ENCODE data around the gene TMEM18. TPM values are rescaled to one million over a fixed set of nuclear protein-coding genes. Genes with fewer than 3 reads are reported as not detected.

Gene TMEM18
- polyA plus RNA-seq, 1 donor from 2014 or later: 58.6 TPM

DNA sequence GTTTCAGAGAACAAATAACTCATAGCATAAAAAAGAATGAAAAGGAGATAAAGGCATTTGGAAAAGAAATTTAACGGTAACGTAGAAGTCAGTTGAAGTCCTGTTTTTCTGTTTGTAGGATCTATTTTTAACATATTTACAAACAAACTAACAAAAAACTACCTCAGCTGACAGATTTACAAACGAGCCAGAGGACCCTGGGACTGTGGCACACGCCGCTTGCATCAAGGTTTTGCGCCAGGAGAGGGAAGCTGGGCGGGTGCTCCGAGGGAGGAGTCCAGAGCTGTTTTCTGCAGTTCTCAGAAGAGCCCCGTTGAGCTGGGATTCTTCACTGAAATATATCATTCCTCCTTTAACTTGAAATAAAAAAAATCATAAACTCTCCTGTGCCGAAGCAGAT, 13.6 kb upstream of the TMEM18 start:
- Histone ChIP-seq H3K27me3 (ENCODE audit: insufficient read depth, low read depth, low read length) (no peaks in the 10 kb centered on the region), H3K4me2 (ENCODE audit: low read length) (no peak overlapping the region), H3K36me3 (ENCODE audit: insufficient read depth, low read length) (no peaks in the 10 kb centered on the region), H3K4me3 (ENCODE audit: low read length) (no peak overlapping the region), H4K20me1 (ENCODE audit: insufficient read depth) (no peaks in the 10 kb centered on the region), H3K79me2 (replicated peaks; ENCODE audit: insufficient read depth, low read length) (no peaks in the 10 kb centered on the region), H2AFZ (ENCODE audit: low read depth, low read length) (no peak overlapping the region), H3K27ac (ENCODE audit: low read length) (no peak overlapping the region), H3K9me3 (ENCODE audit: low read length) (no peaks in the 10 kb centered on the region), H3K9me2 (ENCODE audit: insufficient read depth, low read length) (no peaks in the 10 kb centered on the region), H3K9ac (ENCODE audit: low read length) (no peak overlapping the region), H3F3A (ENCODE audit: insufficient read depth, low read length, poor library complexity, severe bottlenecking) (no peaks in the 10 kb centered on the region)
- TF ChIP-seq EZH2 (IDR thresholded peaks at IDR 0.05; ENCODE audit: borderline replicate concordance, insufficient read depth, low read length, poor library complexity, severe bottlenecking): no peak
- TF ChIP-seq TAF1 (IDR thresholded peaks at IDR 0.05; ENCODE audit: low read depth): no peak
- TF ChIP-seq RAD21 (conservative IDR thresholded peaks at IDR 0.05): no peak
- TF ChIP-seq, protein P1, sequence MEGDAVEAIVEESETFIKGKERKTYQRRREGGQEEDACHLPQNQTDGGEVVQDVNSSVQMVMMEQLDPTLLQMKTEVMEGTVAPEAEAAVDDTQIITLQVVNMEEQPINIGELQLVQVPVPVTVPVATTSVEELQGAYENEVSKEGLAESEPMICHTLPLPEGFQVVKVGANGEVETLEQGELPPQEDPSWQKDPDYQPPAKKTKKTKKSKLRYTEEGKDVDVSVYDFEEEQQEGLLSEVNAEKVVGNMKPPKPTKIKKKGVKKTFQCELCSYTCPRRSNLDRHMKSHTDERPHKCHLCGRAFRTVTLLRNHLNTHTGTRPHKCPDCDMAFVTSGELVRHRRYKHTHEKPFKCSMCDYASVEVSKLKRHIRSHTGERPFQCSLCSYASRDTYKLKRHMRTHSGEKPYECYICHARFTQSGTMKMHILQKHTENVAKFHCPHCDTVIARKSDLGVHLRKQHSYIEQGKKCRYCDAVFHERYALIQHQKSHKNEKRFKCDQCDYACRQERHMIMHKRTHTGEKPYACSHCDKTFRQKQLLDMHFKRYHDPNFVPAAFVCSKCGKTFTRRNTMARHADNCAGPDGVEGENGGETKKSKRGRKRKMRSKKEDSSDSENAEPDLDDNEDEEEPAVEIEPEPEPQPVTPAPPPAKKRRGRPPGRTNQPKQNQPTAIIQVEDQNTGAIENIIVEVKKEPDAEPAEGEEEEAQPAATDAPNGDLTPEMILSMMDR (IDR thresholded peaks at IDR 0.05; ENCODE audit: poor library complexity, severe bottlenecking): no peak
- TF ChIP-seq EP300 (conservative IDR thresholded peaks at IDR 0.05; ENCODE audit: poor library complexity, severe bottlenecking): no peak
- no peak for TF ChIP-seq POLR2AphosphoS5 (IDR thresholded peaks at IDR 0.05)
- TF ChIP-seq MXI1 (conservative IDR thresholded peaks at IDR 0.05; ENCODE audit: poor library complexity, severe bottlenecking): no peak
- TF ChIP-seq SMC3 (conservative IDR thresholded peaks at IDR 0.05; ENCODE audit: poor library complexity): no peak
- TF ChIP-seq, protein P2, sequence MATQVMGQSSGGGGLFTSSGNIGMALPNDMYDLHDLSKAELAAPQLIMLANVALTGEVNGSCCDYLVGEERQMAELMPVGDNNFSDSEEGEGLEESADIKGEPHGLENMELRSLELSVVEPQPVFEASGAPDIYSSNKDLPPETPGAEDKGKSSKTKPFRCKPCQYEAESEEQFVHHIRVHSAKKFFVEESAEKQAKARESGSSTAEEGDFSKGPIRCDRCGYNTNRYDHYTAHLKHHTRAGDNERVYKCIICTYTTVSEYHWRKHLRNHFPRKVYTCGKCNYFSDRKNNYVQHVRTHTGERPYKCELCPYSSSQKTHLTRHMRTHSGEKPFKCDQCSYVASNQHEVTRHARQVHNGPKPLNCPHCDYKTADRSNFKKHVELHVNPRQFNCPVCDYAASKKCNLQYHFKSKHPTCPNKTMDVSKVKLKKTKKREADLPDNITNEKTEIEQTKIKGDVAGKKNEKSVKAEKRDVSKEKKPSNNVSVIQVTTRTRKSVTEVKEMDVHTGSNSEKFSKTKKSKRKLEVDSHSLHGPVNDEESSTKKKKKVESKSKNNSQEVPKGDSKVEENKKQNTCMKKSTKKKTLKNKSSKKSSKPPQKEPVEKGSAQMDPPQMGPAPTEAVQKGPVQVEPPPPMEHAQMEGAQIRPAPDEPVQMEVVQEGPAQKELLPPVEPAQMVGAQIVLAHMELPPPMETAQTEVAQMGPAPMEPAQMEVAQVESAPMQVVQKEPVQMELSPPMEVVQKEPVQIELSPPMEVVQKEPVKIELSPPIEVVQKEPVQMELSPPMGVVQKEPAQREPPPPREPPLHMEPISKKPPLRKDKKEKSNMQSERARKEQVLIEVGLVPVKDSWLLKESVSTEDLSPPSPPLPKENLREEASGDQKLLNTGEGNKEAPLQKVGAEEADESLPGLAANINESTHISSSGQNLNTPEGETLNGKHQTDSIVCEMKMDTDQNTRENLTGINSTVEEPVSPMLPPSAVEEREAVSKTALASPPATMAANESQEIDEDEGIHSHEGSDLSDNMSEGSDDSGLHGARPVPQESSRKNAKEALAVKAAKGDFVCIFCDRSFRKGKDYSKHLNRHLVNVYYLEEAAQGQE (IDR thresholded peaks at IDR 0.05; ENCODE audit: borderline replicate concordance): no peak

DNA sequence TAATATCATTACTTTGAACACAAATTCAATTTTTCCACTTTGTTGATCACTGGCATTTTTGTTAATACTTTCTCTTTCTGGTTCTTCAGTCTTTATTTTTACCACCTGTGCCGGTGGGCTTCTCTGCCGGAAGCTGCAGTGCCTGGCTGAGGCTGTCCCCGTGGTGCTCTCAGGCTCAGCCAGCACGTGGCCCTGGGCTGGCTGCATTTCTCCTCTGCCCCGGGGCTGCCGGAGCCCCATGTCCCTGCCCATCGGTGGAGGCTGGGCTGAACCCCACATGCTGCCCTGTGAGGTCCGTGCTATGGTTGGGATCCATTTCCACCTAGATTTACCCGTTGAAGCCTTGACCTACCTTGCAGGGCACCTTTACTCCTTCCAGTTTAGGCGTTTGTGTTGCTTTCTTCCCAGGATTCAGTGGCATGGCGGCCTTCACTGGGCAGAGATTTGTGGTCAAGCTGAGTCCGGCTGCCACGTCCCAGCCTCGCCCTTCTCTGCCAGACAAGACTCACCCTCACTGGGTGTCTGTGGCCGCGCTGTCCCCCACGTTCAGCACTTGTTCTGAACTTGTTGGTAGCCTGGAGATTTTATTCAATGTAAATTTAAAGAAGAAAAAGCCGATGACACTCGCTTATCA, 12.8 kb upstream of the TMEM18 start:
- Histone ChIP-seq H3K9me3 (ENCODE audit: low read length) (no peaks in the 10 kb centered on the region), H3K36me3 (ENCODE audit: insufficient read depth, low read length) (no peaks in the 10 kb centered on the region), H3K27ac (ENCODE audit: low read length) (no peak overlapping the region), H3K4me3 (ENCODE audit: low read length) (no peak overlapping the region), H3K9ac (ENCODE audit: low read length) (no peak overlapping the region), H3K4me2 (ENCODE audit: low read length) (no peak overlapping the region), H4K20me1 (ENCODE audit: insufficient read depth) (no peaks in the 10 kb centered on the region), H3F3A (ENCODE audit: insufficient read depth, low read length, poor library complexity, severe bottlenecking) (no peaks in the 10 kb centered on the region), H3K79me2 (replicated peaks; ENCODE audit: insufficient read depth, low read length) (no peaks in the 10 kb centered on the region), H2AFZ (ENCODE audit: low read depth, low read length) (no peak overlapping the region), H3K9me2 (ENCODE audit: insufficient read depth, low read length) (no peaks in the 10 kb centered on the region), H3K27me3 (ENCODE audit: insufficient read depth, low read depth, low read length) (no peaks in the 10 kb centered on the region)
- TF ChIP-seq, protein P2 (IDR thresholded peaks at IDR 0.05; ENCODE audit: borderline replicate concordance): no peak
- TF ChIP-seq, protein P1 (IDR thresholded peaks at IDR 0.05; ENCODE audit: poor library complexity, severe bottlenecking): no peak
- no peak for TF ChIP-seq TAF1 (IDR thresholded peaks at IDR 0.05; ENCODE audit: low read depth)
- TF ChIP-seq POLR2AphosphoS5 (IDR thresholded peaks at IDR 0.05): no peak
- no peak for TF ChIP-seq RAD21 (conservative IDR thresholded peaks at IDR 0.05)
- no peak for TF ChIP-seq EP300 (conservative IDR thresholded peaks at IDR 0.05; ENCODE audit: poor library complexity, severe bottlenecking)
- TF ChIP-seq MXI1 (conservative IDR thresholded peaks at IDR 0.05; ENCODE audit: poor library complexity, severe bottlenecking): no peak
- TF ChIP-seq EZH2 (IDR thresholded peaks at IDR 0.05; ENCODE audit: borderline replicate concordance, insufficient read depth, low read length, poor library complexity, severe bottlenecking): no peak
- TF ChIP-seq SMC3 (conservative IDR thresholded peaks at IDR 0.05; ENCODE audit: poor library complexity): no peak

All from neural cell (in vitro differentiated cells).